HG03039 (cell line): Measurements from ENCODE around the gene RNASEH1.
"Not testable (repeated sequence)": the region's sequence is repeated elsewhere in the genome, so short reads cannot be mapped to it uniquely, and the experiment has no call there.

Experiments used
- ATAC-seq: cut with Tn5 transposase; IDR thresholded peaks from one replicate; pipeline ENCODE4 v1.9.1; 2021; ENCODE audit warnings: mild to moderate bottlenecking, moderate library complexity; ENCODE audit not compliant: unreplicated experiment

Gene RNASEH1

GRCh38 chr2:3594493-3595281 is 36.6 kb upstream of the RNASEH1 start, which contains the start of gene COLEC11:
Gene COLEC11, plus strand, starts transcription at chr2:3595112. Its CDS starts 9,229 bp downstream, at chr2:3604341.
- ATAC-seq = no peak

- ATAC-seq = no peak
Observed at GRCh38 chr2:3589086-3589485, 31.0 kb upstream of the RNASEH1 start.

- no peak for ATAC-seq
Observed at GRCh38 chr2:3588084-3588483, 30.0 kb upstream of the RNASEH1 start.

- ATAC-seq = no peak
Observed at GRCh38 chr2:3587432-3587831, 29.3 kb upstream of the RNASEH1 start.

- no peak for ATAC-seq
Observed at GRCh38 chr2:3587021-3587420, 28.9 kb upstream of the RNASEH1 start.

GRCh38 chr2:3586220-3586619 is 28.1 kb upstream of the RNASEH1 start:
- ATAC-seq = no peak

- no peak for ATAC-seq
Observed at GRCh38 chr2:3585261-3586109, 27.4 kb upstream of the RNASEH1 start.

- ATAC-seq = no peak
Observed at GRCh38 chr2:3584608-3585260, 26.6 kb upstream of the RNASEH1 start.

- no peak for ATAC-seq
Observed at GRCh38 chr2:3584076-3584475, 25.9 kb upstream of the RNASEH1 start.

GRCh38 chr2:3581367-3582262 is 23.5 kb upstream of the RNASEH1 start:
- ATAC-seq = no peak

- ATAC-seq = no peak
Observed at GRCh38 chr2:3580449-3580848, 22.3 kb upstream of the RNASEH1 start.

GRCh38 chr2:3578987-3579386 is 20.9 kb upstream of the RNASEH1 start:
- ATAC-seq = no peak

GRCh38 chr2:3576263-3576630 is 18.1 kb upstream of the RNASEH1 start:
- not testable (repeated sequence) for ATAC-seq

- peak; percentile 24 for ATAC-seq
Observed at GRCh38 chr2:3575534-3576262, 17.6 kb upstream of the RNASEH1 start.

- ATAC-seq = no peak
Observed at GRCh38 chr2:3574155-3574554, 16.0 kb upstream of the RNASEH1 start.

GRCh38 chr2:3572620-3573019 is 14.5 kb upstream of the RNASEH1 start:
- no peak for ATAC-seq

GRCh38 chr2:3571284-3571683 is 13.2 kb upstream of the RNASEH1 start:
- ATAC-seq = no peak

- not testable (repeated sequence) for ATAC-seq
Observed at GRCh38 chr2:3569656-3570055, 11.5 kb upstream of the RNASEH1 start.

GRCh38 chr2:3566806-3567205 is 8.7 kb upstream of the RNASEH1 start:
- no peak for ATAC-seq

- no peak for ATAC-seq
Observed at GRCh38 chr2:3565117-3565516, 7.0 kb upstream of the RNASEH1 start.
